GM23338 (cell line): Measurements from ENCODE around the gene TULP1. TPM values are rescaled to one million over a fixed set of nuclear protein-coding genes. Genes with fewer than 3 reads are reported as not detected.

Experiments
- ATAC-seq: fragments of 200-7000 bp; cut with Tn5 transposase; 3 replicates; pipeline ENCODE4 v1.9.1; 2020
- DNase-seq: peaks from one replicate; pipeline ENCODE4 v3.0.0-alpha.2; 2015; ENCODE audit warnings: low spot score
- H2AFZ ChIP-seq: fragments of 200-600 bp; sonication (generic); 2 replicates; pipeline ENCODE4 v1.8.0; 2016; ENCODE audit warnings: antibody characterized with exemption, mild to moderate bottlenecking, moderate library complexity
- H3F3A ChIP-seq: fragments of 200-600 bp; sonication (generic); replicated peaks from 2 replicates; pipeline ENCODE4 v1.8.0; 2017; ENCODE audit warnings: antibody characterized with exemption, mixed run types, low read depth
- H3K27ac ChIP-seq: fragments of 200-600 bp; sonication (generic); 2 replicates; pipeline ENCODE4 v1.6.1; 2016; ENCODE audit warnings: low read depth
- H3K27me3 ChIP-seq: fragments of 200-600 bp; sonication (generic); 2 replicates; pipeline ENCODE4 v1.8.0; 2016; ENCODE audit warnings: mild to moderate bottlenecking, mixed run types, moderate library complexity; ENCODE audit not compliant: insufficient read depth
- H3K36me3 ChIP-seq: fragments of 200-600 bp; sonication (generic); 2 replicates; pipeline ENCODE4 v1.8.0; 2016; ENCODE audit warnings: mild to moderate bottlenecking; ENCODE audit not compliant: insufficient read depth
- H3K4me1 ChIP-seq: fragments of 200-600 bp; sonication (generic); 2 replicates; pipeline ENCODE4 v1.8.0; 2016; ENCODE audit warnings: mild to moderate bottlenecking, moderate library complexity; ENCODE audit not compliant: insufficient read depth
- H3K4me2 ChIP-seq: fragments of 200-600 bp; sonication (generic); 2 replicates; pipeline ENCODE4 v1.7.1; 2017; ENCODE audit warnings: mixed run types
- H3K4me3 ChIP-seq: fragments of 200-600 bp; sonication (generic); 2 replicates; pipeline ENCODE4 v1.6.1; 2016; ENCODE audit warnings: mixed run types
- H3K79me2 ChIP-seq: fragments of 200-600 bp; sonication (generic); replicated peaks from 2 replicates; pipeline ENCODE4 v1.8.0; 2017; ENCODE audit warnings: mild to moderate bottlenecking; ENCODE audit not compliant: insufficient read depth
- H3K9me2 ChIP-seq: fragments of 200-600 bp; sonication (generic); 2 replicates; pipeline ENCODE4 v1.8.0; 2017; ENCODE audit not compliant: insufficient read depth
- H4K20me1 ChIP-seq: fragments of 200-600 bp; sonication (generic); replicated peaks from 2 replicates; pipeline ENCODE4 v1.8.0; 2017; ENCODE audit warnings: mild to moderate bottlenecking; ENCODE audit not compliant: insufficient read depth
- H3K27ac Mint-ChIP-seq: 2 replicates; pipeline ENCODE4 v1.8.0; 2020; ENCODE audit warnings: inconsistent platforms, mild to moderate bottlenecking, moderate library complexity, mixed read lengths
- H3K27me3 Mint-ChIP-seq: 3 replicates; pipeline ENCODE4 v1.8.0; 2022; ENCODE audit warnings: low read depth, mild to moderate bottlenecking, moderate library complexity, mixed read lengths, inconsistent platforms; ENCODE audit not compliant: insufficient read depth, poor library complexity
- H3K36me3 Mint-ChIP-seq: 3 replicates; pipeline ENCODE4 v1.8.0; 2021; ENCODE audit warnings: low read depth, mild to moderate bottlenecking, inconsistent platforms, moderate library complexity, mixed read lengths
- H3K4me1 Mint-ChIP-seq: 3 replicates; pipeline ENCODE4 v1.8.0; 2020; ENCODE audit warnings: mild to moderate bottlenecking, inconsistent platforms, mixed read lengths
- H3K4me3 Mint-ChIP-seq: 3 replicates; pipeline ENCODE4 v1.8.0; 2021; ENCODE audit warnings: moderate library complexity, mild to moderate bottlenecking, inconsistent platforms, mixed read lengths
- H3K9me3 Mint-ChIP-seq: 3 replicates; pipeline ENCODE4 v1.8.0; 2020; ENCODE audit warnings: moderate library complexity, mild to moderate bottlenecking, inconsistent platforms, mixed read lengths
- CREB1 ChIP-seq: fragments of 250-450 bp; sonication (Bioruptor Pico); IDR thresholded peaks from 2 replicates; pipeline ENCODE4 v1.5.0; 2020; ENCODE audit warnings: low read depth, mild to moderate bottlenecking, moderate library complexity
- EZH2 ChIP-seq: fragments of 200-600 bp; sonication (generic); IDR thresholded peaks from one replicate; pipeline ENCODE4 v1.8.0; 2017; ENCODE audit warnings: antibody characterized with exemption, mild to moderate bottlenecking, low read depth; ENCODE audit not compliant: unreplicated experiment
- EZH2phosphoT487 ChIP-seq: fragments of 200-600 bp; sonication (generic); IDR thresholded peaks from one replicate; pipeline ENCODE4 v1.8.1; 2018; ENCODE audit warnings: antibody characterized with exemption; ENCODE audit not compliant: unreplicated experiment
- JUNB ChIP-seq: IDR thresholded peaks from one replicate; pipeline ENCODE4 v1.6.1; 2016; ENCODE audit warnings: antibody characterized with exemption; ENCODE audit not compliant: unreplicated experiment
- NANOG ChIP-seq: IDR thresholded peaks from 2 replicates; pipeline ENCODE4 v1.6.1; 2016; ENCODE audit warnings: antibody characterized with exemption, borderline replicate concordance
- POLR2AphosphoS5 ChIP-seq: IDR thresholded peaks from 2 replicates; pipeline ENCODE4 v1.6.1; 2016; ENCODE audit warnings: antibody characterized with exemption, low read depth
- STAT1 ChIP-seq: IDR thresholded peaks from one replicate; pipeline ENCODE4 v1.6.1; 2016; ENCODE audit warnings: antibody characterized with exemption; ENCODE audit not compliant: unreplicated experiment
- ZNF114 ChIP-seq: fragments of 250-450 bp; sonication (Bioruptor Pico); IDR thresholded peaks from 2 replicates; pipeline ENCODE4 v1.5.0; 2020; ENCODE audit warnings: mild to moderate bottlenecking, moderate library complexity
- ZNF331 ChIP-seq: fragments of 250-450 bp; sonication (Bioruptor Pico); IDR thresholded peaks from 2 replicates; pipeline ENCODE4 v1.5.0; 2020; ENCODE audit warnings: low read depth, mild to moderate bottlenecking, moderate library complexity
- polyA plus RNA-seq: library from polyadenylated mRNA; unstranded; fragments of >200 nt; fragmentation: Nextera tagmentation; extraction: Ambion mirVana; gene quantifications from 2 replicates; pipeline ENCODE4 v1.2.1, GENCODE V29; 2016
- total RNA-seq: library from RNA; depleted of rRNA; stranded (reverse); fragments of >200 nt; shearing (Covaris generic); gene quantifications from 2 replicates; pipeline ENCODE4 v1.2.3, GENCODE V29; 2014
- TF ChIP-seq, protein P1 (sequence below): fragments of 250-450 bp; sonication (Bioruptor Pico); IDR thresholded peaks from 2 replicates; pipeline ENCODE4 v1.5.0; 2020; ENCODE audit warnings: mild to moderate bottlenecking, moderate library complexity
- TF ChIP-seq, protein P2 (sequence below): IDR thresholded peaks from one replicate; pipeline ENCODE4 v1.6.1; 2018; ENCODE audit warnings: antibody characterized with exemption; ENCODE audit not compliant: unreplicated experiment
- TF ChIP-seq, protein P3 (sequence below): IDR thresholded peaks from 2 replicates; pipeline ENCODE4 v1.6.1; 2016; ENCODE audit warnings: antibody characterized with exemption
- TF ChIP-seq, protein P4 (sequence below), 2 experiments: fragments of 200-600 bp in 1 of 2; sonication (generic) in 1 of 2; conservative IDR thresholded peaks; 2 replicates each; pipeline versions ENCODE4 v1.5.1 to v1.6.1; 2016 to 2017; ENCODE audit warnings: antibody characterized with exemption in 2 of 2, low read depth in 2 of 2, mild to moderate bottlenecking in 2 of 2, moderate library complexity in 1 of 2

The TULP1 gene
- total and polyA plus RNA-seq, 2 experiments from 2014 or later: 3.0 to 3.8 TPM

DNA sequence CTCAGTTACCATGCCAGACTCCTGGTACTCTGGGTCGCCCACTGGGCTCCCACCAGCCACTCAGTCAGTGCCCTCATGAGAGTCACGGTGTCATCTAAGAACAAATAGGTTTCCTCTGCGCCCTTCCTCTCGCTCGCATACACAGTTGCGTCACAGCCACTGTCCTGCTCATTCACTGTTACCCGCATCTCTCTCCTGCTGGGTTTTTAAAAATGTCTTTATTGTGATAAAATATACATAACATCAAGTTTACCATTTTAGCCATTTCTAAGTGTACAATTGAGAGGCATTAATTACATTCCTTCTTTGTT is 19.8 kb downstream of the TULP1 start:
- Histone ChIP-seq H2AFZ (no peak overlapping the region), H3K4me3 (peak overlapping the region; percentile 40; the same call in 1 of the 2 replicates), H3K27me3 (no peaks in the 10 kb centered on the region), H3K4me1 (peaks cover 80% of the 10 kb centered on the region), H3K36me3 (no peaks in the 10 kb centered on the region), H3K27ac (no peak overlapping the region), H3K4me2 (peak overlapping the region; percentile 98), H4K20me1 (peaks cover 11% of the 10 kb centered on the region; the same call in 1 of the 2 replicates), H3F3A (peaks cover 17% of the 10 kb centered on the region; the same call in 1 of the 2 replicates), H3K79me2 (peaks cover 66% of the 10 kb centered on the region), H3K9me2 (no peaks in the 10 kb centered on the region)
- Mint-ChIP-seq H3K4me3 (peak overlapping the region; percentile 36), H3K27me3 (peaks cover 41% of the 10 kb centered on the region), H3K9me3 (no peaks in the 10 kb centered on the region), H3K27ac (0 out of 2 replicates have a peak overlapping the region, but pooled peaks have one; percentile 48), H3K36me3 (no peaks in the 10 kb centered on the region; the same call in 2 of the 3 replicates), H3K4me1 (peaks cover 63% of the 10 kb centered on the region)
- DNase-seq (no peak), ATAC-seq (no peak)
- TF ChIP-seq, protein P1, sequence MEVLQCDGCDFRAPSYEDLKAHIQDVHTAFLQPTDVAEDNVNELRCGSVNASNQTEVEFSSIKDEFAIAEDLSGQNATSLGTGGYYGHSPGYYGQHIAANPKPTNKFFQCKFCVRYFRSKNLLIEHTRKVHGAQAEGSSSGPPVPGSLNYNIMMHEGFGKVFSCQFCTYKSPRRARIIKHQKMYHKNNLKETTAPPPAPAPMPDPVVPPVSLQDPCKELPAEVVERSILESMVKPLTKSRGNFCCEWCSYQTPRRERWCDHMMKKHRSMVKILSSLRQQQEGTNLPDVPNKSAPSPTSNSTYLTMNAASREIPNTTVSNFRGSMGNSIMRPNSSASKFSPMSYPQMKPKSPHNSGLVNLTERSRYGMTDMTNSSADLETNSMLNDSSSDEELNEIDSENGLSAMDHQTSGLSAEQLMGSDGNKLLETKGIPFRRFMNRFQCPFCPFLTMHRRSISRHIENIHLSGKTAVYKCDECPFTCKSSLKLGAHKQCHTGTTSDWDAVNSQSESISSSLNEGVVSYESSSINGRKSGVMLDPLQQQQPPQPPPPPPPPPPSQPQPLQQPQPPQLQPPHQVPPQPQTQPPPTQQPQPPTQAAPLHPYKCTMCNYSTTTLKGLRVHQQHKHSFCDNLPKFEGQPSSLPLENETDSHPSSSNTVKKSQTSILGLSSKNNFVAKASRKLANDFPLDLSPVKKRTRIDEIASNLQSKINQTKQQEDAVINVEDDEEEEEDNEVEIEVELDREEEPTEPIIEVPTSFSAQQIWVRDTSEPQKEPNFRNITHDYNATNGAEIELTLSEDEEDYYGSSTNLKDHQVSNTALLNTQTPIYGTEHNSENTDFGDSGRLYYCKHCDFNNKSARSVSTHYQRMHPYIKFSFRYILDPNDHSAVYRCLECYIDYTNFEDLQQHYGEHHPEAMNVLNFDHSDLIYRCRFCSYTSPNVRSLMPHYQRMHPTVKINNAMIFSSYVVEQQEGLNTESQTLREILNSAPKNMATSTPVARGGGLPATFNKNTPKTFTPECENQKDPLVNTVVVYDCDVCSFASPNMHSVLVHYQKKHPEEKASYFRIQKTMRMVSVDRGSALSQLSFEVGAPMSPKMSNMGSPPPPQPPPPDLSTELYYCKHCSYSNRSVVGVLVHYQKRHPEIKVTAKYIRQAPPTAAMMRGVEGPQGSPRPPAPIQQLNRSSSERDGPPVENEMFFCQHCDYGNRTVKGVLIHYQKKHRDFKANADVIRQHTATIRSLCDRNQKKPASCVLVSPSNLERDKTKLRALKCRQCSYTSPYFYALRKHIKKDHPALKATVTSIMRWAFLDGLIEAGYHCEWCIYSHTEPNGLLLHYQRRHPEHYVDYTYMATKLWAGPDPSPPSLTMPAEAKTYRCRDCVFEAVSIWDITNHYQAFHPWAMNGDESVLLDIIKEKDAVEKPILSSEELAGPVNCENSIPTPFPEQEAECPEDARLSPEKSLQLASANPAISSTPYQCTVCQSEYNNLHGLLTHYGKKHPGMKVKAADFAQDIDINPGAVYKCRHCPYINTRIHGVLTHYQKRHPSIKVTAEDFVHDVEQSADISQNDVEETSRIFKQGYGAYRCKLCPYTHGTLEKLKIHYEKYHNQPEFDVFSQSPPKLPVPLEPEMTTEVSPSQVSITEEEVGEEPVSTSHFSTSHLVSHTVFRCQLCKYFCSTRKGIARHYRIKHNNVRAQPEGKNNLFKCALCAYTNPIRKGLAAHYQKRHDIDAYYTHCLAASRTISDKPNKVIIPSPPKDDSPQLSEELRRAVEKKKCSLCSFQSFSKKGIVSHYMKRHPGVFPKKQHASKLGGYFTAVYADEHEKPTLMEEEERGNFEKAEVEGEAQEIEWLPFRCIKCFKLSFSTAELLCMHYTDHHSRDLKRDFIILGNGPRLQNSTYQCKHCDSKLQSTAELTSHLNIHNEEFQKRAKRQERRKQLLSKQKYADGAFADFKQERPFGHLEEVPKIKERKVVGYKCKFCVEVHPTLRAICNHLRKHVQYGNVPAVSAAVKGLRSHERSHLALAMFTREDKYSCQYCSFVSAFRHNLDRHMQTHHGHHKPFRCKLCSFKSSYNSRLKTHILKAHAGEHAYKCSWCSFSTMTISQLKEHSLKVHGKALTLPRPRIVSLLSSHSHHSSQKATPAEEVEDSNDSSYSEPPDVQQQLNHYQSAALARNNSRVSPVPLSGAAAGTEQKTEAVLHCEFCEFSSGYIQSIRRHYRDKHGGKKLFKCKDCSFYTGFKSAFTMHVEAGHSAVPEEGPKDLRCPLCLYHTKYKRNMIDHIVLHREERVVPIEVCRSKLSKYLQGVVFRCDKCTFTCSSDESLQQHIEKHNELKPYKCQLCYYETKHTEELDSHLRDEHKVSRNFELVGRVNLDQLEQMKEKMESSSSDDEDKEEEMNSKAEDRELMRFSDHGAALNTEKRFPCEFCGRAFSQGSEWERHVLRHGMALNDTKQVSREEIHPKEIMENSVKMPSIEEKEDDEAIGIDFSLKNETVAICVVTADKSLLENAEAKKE (CRISPR knock-in tag): no peak
- TF ChIP-seq, protein P2, sequence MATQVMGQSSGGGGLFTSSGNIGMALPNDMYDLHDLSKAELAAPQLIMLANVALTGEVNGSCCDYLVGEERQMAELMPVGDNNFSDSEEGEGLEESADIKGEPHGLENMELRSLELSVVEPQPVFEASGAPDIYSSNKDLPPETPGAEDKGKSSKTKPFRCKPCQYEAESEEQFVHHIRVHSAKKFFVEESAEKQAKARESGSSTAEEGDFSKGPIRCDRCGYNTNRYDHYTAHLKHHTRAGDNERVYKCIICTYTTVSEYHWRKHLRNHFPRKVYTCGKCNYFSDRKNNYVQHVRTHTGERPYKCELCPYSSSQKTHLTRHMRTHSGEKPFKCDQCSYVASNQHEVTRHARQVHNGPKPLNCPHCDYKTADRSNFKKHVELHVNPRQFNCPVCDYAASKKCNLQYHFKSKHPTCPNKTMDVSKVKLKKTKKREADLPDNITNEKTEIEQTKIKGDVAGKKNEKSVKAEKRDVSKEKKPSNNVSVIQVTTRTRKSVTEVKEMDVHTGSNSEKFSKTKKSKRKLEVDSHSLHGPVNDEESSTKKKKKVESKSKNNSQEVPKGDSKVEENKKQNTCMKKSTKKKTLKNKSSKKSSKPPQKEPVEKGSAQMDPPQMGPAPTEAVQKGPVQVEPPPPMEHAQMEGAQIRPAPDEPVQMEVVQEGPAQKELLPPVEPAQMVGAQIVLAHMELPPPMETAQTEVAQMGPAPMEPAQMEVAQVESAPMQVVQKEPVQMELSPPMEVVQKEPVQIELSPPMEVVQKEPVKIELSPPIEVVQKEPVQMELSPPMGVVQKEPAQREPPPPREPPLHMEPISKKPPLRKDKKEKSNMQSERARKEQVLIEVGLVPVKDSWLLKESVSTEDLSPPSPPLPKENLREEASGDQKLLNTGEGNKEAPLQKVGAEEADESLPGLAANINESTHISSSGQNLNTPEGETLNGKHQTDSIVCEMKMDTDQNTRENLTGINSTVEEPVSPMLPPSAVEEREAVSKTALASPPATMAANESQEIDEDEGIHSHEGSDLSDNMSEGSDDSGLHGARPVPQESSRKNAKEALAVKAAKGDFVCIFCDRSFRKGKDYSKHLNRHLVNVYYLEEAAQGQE: no peak
- TF ChIP-seq STAT1 (no peak), JUNB (no peak), CREB1 (CRISPR knock-in tag) (no peak), NANOG (no peak), EZH2phosphoT487 (no peak), ZNF114 (CRISPR knock-in tag) (no peak), POLR2AphosphoS5 (no peak), ZNF331 (CRISPR knock-in tag) (no peak), EZH2 (no peak)
- TF ChIP-seq, protein P3, sequence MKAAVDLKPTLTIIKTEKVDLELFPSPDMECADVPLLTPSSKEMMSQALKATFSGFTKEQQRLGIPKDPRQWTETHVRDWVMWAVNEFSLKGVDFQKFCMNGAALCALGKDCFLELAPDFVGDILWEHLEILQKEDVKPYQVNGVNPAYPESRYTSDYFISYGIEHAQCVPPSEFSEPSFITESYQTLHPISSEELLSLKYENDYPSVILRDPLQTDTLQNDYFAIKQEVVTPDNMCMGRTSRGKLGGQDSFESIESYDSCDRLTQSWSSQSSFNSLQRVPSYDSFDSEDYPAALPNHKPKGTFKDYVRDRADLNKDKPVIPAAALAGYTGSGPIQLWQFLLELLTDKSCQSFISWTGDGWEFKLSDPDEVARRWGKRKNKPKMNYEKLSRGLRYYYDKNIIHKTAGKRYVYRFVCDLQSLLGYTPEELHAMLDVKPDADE: no peak
- TF ChIP-seq, protein P4, sequence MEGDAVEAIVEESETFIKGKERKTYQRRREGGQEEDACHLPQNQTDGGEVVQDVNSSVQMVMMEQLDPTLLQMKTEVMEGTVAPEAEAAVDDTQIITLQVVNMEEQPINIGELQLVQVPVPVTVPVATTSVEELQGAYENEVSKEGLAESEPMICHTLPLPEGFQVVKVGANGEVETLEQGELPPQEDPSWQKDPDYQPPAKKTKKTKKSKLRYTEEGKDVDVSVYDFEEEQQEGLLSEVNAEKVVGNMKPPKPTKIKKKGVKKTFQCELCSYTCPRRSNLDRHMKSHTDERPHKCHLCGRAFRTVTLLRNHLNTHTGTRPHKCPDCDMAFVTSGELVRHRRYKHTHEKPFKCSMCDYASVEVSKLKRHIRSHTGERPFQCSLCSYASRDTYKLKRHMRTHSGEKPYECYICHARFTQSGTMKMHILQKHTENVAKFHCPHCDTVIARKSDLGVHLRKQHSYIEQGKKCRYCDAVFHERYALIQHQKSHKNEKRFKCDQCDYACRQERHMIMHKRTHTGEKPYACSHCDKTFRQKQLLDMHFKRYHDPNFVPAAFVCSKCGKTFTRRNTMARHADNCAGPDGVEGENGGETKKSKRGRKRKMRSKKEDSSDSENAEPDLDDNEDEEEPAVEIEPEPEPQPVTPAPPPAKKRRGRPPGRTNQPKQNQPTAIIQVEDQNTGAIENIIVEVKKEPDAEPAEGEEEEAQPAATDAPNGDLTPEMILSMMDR (conservative IDR thresholded peaks at IDR 0.05; ENCODE audit: low read depth in 2 of 2): no peak
